Brain microvascular endothelial cell (primary cell): ENCODE results near the gene PZP.

ENCODE experiments used
- DNase-seq: peaks from one replicate; pipeline ENCODE4 v3.0.0-alpha.2; 2020
- H3K27ac ChIP-seq: fragments of 250-450 bp; sonication (Bioruptor Pico); 2 replicates; pipeline ENCODE4 v1.5.1; 2020; ENCODE audit warnings: mild to moderate bottlenecking, moderate library complexity
- H3K27me3 ChIP-seq: fragments of 250-450 bp; sonication (Bioruptor Pico); replicated peaks from 2 replicates; pipeline ENCODE4 v1.5.1; 2020; ENCODE audit warnings: mild to moderate bottlenecking
- H3K36me3 ChIP-seq: fragments of 250-450 bp; sonication (Bioruptor Pico); replicated peaks from 2 replicates; pipeline ENCODE4 v1.5.1; 2020; ENCODE audit warnings: mild to moderate bottlenecking
- H3K4me3 ChIP-seq: 2 replicates; pipeline ENCODE4 v1.5.1; 2011; ENCODE audit warnings: low read depth, mild to moderate bottlenecking, control low read depth, low read length, moderate library complexity
- in situ Hi-C: cut with HindIII; loops from 2 replicates; pipeline ENCODE4 v1.10.0; 2017; ENCODE audit warnings: low sequenced_read_pairs, low pct_ligation_motif_present
- TF ChIP-seq, protein P1 (sequence below): IDR thresholded peaks from 2 replicates; pipeline ENCODE4 v1.5.1; 2011; ENCODE audit warnings: low read depth, mild to moderate bottlenecking, moderate library complexity, low read length, control low read depth, inconsistent platforms; ENCODE audit errors: missing control alignments

The PZP gene

DNA sequence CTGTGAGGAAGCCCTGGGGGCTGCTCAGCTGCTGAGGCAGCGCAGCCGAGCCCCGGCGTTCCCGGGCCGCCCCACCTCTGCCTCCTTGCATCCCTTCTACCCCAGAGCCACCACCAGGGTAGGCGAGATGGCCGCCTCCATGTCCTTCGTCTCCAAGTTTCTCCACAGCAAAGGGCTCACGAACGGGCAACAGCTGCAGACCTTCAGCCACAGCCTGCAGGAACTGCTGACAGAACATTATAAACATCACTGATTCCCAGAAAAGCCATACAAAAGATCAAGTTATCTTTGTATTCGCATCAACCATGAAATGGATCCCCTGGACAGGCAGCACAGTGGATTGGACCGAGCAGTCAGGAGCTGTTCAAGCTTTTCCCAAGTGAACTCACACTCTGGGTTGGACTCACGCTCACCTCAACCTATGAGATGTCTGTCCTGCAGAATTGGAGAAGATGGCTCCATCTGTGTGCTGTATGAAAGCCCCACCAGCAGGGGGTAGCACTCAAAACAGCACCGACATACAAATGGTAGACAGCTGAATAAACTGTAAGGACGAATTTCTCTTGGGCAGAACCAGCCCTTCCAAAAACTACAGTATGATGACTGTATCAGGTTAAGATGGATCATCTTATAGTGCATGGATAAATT, 73.1 kb downstream of the PZP start:
- H3K27ac ChIP-seq, result no peak overlapping the region
- DNase-seq, result no peak
- H3K36me3 ChIP-seq, result no peaks in the 10 kb centered on the region
- TF ChIP-seq, protein P1, sequence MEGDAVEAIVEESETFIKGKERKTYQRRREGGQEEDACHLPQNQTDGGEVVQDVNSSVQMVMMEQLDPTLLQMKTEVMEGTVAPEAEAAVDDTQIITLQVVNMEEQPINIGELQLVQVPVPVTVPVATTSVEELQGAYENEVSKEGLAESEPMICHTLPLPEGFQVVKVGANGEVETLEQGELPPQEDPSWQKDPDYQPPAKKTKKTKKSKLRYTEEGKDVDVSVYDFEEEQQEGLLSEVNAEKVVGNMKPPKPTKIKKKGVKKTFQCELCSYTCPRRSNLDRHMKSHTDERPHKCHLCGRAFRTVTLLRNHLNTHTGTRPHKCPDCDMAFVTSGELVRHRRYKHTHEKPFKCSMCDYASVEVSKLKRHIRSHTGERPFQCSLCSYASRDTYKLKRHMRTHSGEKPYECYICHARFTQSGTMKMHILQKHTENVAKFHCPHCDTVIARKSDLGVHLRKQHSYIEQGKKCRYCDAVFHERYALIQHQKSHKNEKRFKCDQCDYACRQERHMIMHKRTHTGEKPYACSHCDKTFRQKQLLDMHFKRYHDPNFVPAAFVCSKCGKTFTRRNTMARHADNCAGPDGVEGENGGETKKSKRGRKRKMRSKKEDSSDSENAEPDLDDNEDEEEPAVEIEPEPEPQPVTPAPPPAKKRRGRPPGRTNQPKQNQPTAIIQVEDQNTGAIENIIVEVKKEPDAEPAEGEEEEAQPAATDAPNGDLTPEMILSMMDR, result no peak
- H3K4me3 ChIP-seq, result no peak overlapping the region
- H3K27me3 ChIP-seq, result no peaks in the 10 kb centered on the region
- in situ Hi-C loops, result no loop called here

DNA sequence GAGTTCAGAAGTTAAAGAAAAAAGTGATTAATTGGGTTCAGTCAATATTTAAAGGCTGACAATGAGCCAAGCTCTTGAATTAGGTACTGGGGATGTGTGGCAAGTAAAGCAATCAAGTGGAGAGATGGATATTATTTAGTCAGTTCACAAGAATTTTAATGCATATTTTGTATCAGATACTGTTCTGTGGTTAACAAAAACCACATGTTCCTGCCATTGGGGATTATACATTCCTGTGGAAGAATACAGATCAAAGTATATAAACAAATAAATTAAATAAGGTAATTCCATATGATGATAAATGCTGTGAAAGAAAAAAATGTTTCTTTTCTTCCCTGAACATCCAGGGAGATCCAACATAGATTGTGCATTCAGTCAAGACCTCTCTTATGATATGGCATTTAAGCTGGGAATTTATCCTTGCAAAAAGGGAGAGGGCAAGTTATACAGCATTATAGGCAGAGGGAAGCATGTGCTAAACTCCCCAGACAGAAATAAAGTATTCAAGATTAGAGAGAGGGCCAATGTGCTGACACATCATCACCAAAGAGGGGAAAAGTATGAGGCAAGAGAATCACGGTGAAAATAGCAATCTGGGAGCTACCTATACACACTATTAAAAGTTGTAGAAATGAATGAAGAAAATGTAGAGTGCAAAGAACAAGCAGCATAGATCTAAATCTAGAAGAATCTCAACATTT, 74.8 kb downstream of the PZP start:
- TF ChIP-seq, protein P1, result no peak
- DNase-seq, result no peak
- Histone ChIP-seq H3K4me3 (no peak overlapping the region), H3K27me3 (no peaks in the 10 kb centered on the region), H3K27ac (no peak overlapping the region), H3K36me3 (no peaks in the 10 kb centered on the region)
- in situ Hi-C loops, result no loop called here

- Histone ChIP-seq H3K36me3 (no peaks in the 10 kb centered on the region), H3K4me3 (no peak overlapping the region), H3K27ac (no peak overlapping the region), H3K27me3 (no peaks in the 10 kb centered on the region)
- no peak for DNase-seq
- in situ Hi-C loops, result no loop called here
- TF ChIP-seq, protein P1, result no peak
Observed at GRCh38 chr12:9132008-9132535, 76.1 kb downstream of the PZP start.

- no peak for DNase-seq
- no peak overlapping the region for H3K4me3 ChIP-seq
- in situ Hi-C loops, result no loop called here
Observed at GRCh38 chr12:9130244-9130643, 78.0 kb downstream of the PZP start.

DNA sequence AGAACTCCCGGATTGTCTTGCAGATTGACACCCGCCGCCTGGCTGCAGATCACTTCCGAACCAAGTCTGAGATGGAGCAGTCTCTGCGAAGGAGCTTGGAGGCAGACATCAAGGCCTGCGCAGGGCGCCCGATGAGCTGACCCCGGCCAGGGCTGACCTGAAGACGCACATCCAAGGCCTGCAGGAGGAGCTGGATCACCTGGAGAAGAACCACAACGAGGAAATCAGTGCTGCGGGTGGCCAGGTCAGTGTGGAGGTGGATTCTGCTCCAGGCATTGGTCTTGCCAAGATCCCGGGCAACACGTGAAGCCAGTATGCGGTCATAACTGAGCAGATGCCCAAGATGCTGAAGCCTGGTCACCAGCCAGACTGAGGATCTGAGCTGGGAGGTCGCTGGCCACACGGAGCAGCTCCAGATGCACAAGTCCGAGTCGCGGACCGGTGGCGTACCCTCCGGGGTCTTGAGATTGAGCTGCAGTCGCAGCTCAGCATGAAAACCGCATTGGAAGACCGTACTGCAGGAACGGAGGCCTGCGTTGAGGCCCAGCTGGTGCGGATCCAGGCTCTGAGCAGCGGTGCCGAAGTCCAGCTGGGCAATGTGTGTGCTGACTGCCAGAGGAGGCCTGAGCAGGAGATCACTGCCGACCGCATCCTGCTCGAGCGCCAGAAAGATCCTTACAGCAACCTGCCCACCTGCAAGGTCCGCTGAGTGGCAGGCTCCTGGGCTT, 80.1 kb downstream of the PZP start:
- Histone ChIP-seq H3K27me3 (no peaks in the 10 kb centered on the region), H3K27ac (no peak overlapping the region), H3K36me3 (no peaks in the 10 kb centered on the region), H3K4me3 (no peak overlapping the region)
- DNase-seq, result no peak
- TF ChIP-seq, protein P1, result no peak
- in situ Hi-C loops, result no loop called here

More at GRCh38 chr12:9130244-9130643, 78.0 kb downstream of the PZP start:
- TF ChIP-seq, protein P1, result no peak
- Histone ChIP-seq H3K27ac (no peak overlapping the region), H3K27me3 (no peaks in the 10 kb centered on the region), H3K36me3 (no peaks in the 10 kb centered on the region)
